GM18951 (cell line): ENCODE results near the gene SLC24A3.

Experiments used
- POLR2A ChIP-seq: IDR thresholded peaks from 4 replicates; pipeline ENCODE4 v1.6.1; 2011; ENCODE audit warnings: mild to moderate bottlenecking; ENCODE audit not compliant: insufficient read length, insufficient read depth; ENCODE audit errors: extremely low read depth
- in situ Hi-C: fragments of 300-500 bp; cut with MboI; formaldehyde crosslinking; loops from one replicate; pipeline ENCODE4 v1.12.0; 2022; ENCODE audit warnings: low sequenced_read_pairs, mixed read lengths, inconsistent platforms; ENCODE audit not compliant: unreplicated experiment

SLC24A3 gene

GRCh38 chr20:19304389-19304788, 91.9 kb downstream of the SLC24A3 start:
- TF ChIP-seq POLR2A = no peak
- in situ Hi-C loops = no loop called here

GRCh38 chr20:19304886-19305415, 92.5 kb downstream of the SLC24A3 start:
- TF ChIP-seq POLR2A = no peak
- in situ Hi-C loops = no loop called here

- TF ChIP-seq POLR2A = no peak
- in situ Hi-C loops = no loop called here
Observed at GRCh38 chr20:19308146-19308545, 95.7 kb downstream of the SLC24A3 start.

GRCh38 chr20:19310541-19310940, 98.1 kb downstream of the SLC24A3 start:
- in situ Hi-C loops = no loop called here
- TF ChIP-seq POLR2A = no peak

- in situ Hi-C loops = no loop called here
- no peak for TF ChIP-seq POLR2A
Observed at GRCh38 chr20:19313342-19314069, 101.1 kb downstream of the SLC24A3 start.

- no peak for TF ChIP-seq POLR2A
- in situ Hi-C loops = no loop called here
Observed at GRCh38 chr20:19314621-19315020, 102.2 kb downstream of the SLC24A3 start.

GRCh38 chr20:19317237-19318069, 105.0 kb downstream of the SLC24A3 start:
- in situ Hi-C loops = no loop called here
- TF ChIP-seq POLR2A = no peak

GRCh38 chr20:19318610-19319009, 106.2 kb downstream of the SLC24A3 start:
- in situ Hi-C loops = no loop called here

GRCh38 chr20:19320005-19320404, 107.6 kb downstream of the SLC24A3 start:
- no peak for TF ChIP-seq POLR2A
- in situ Hi-C loops = no loop called here

More at GRCh38 chr20:19318610-19319009, 106.2 kb downstream of the SLC24A3 start:
- no peak for TF ChIP-seq POLR2A

- in situ Hi-C loops = no loop called here
- no peak for TF ChIP-seq POLR2A
Observed at GRCh38 chr20:19321176-19321575, 108.7 kb downstream of the SLC24A3 start.

- no peak for TF ChIP-seq POLR2A
- in situ Hi-C loops = no loop called here
Observed at GRCh38 chr20:19322061-19322985, 109.9 kb downstream of the SLC24A3 start.

GRCh38 chr20:19327401-19327800, 115.0 kb downstream of the SLC24A3 start:
- no peak for TF ChIP-seq POLR2A
- in situ Hi-C loops = no loop called here

- in situ Hi-C loops = no loop called here
Observed at GRCh38 chr20:19328676-19329075, 116.2 kb downstream of the SLC24A3 start.

More at GRCh38 chr20:19328676-19329075, 116.2 kb downstream of the SLC24A3 start:
- no peak for TF ChIP-seq POLR2A
